ENCODE measurements around the gene HLA-DOA. TPM values are rescaled to one million over a fixed set of nuclear protein-coding genes. Genes with fewer than 3 reads are reported as not detected.

HLA-DOA gene
- total RNA-seq, 1 donor from 2014 or later = 38.0 TPM

DNA sequence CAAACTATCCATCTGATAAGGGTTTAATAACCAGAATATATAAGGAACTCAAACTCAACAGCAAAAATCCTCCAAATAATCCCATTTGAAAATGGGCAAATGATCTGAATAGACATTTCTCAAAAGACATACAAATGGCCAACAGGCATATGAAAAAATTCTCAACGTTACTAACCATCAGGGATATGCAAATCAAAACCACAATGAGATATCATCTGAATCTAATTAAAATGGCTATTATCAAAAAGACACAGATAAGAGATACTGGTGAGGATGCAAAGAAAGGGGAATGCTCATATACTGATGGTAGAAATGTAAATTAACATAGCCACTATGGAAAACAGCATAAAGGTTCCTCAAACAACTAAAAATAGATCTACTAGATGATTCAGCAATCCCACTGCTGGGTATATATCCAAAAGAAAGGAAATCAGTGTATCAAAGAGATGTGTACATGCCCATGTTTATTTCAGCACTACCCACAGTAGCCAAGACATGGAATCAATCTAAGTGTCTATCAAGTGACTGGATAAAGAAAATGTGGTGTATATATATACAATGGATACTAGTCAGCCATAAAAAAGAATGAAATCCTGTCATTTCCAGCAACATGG, 47.1 kb downstream of the HLA-DOA start:
- TF ChIP-seq EZH2 (IDR thresholded peaks at IDR 0.05) (no peak), CTCF (IDR thresholded peaks at IDR 0.05) (no peak), EZH2phosphoT487 (IDR thresholded peaks at IDR 0.05) (no peak)
- Histone ChIP-seq H3F3A (ENCODE audit: low read depth) (no peaks in the 10 kb centered on the region), H3K27ac (no peak overlapping the region), H3K79me2 (ENCODE audit: low read depth) (peaks cover 33% of the 10 kb centered on the region), H3K4me2 (no peak overlapping the region), H3K27me3 (no peaks in the 10 kb centered on the region), H2AFZ (replicated peaks) (no peak overlapping the region), H3K36me3 (no peaks in the 10 kb centered on the region), H4K20me1 (ENCODE audit: low read depth) (peaks cover 9% of the 10 kb centered on the region), H3K9me3 (ENCODE audit: low read depth) (peaks cover 4% of the 10 kb centered on the region), H3K4me1 (peaks cover 9% of the 10 kb centered on the region), H3K4me3 (no peak overlapping the region), H3K9ac (no peak overlapping the region)
- peaks cover 3% of the 10 kb centered on the region for H3K36me3 Mint-ChIP-seq
- peaks cover 7% of the 10 kb centered on the region for H3K9me3 Mint-ChIP-seq
- peaks cover 3% of the 10 kb centered on the region for H3K27me3 Mint-ChIP-seq (ENCODE audit: insufficient read depth, low read depth)
- no peak for DNase-seq (ENCODE audit: low spot score)
- H3K27ac Mint-ChIP-seq = no peak overlapping the region
- no peak overlapping the region for H3K4me3 Mint-ChIP-seq
- peaks cover 16% of the 10 kb centered on the region for H3K4me1 Mint-ChIP-seq

GRCh38 chr6:32960563-32960962, 48.8 kb downstream of the HLA-DOA start:
- TF ChIP-seq CTCF (IDR thresholded peaks at IDR 0.05) = no peak
- TF ChIP-seq EZH2phosphoT487 (IDR thresholded peaks at IDR 0.05) = no peak
- TF ChIP-seq EZH2 (IDR thresholded peaks at IDR 0.05) = no peak
- H3K36me3 Mint-ChIP-seq = peaks cover 3% of the 10 kb centered on the region

DNA sequence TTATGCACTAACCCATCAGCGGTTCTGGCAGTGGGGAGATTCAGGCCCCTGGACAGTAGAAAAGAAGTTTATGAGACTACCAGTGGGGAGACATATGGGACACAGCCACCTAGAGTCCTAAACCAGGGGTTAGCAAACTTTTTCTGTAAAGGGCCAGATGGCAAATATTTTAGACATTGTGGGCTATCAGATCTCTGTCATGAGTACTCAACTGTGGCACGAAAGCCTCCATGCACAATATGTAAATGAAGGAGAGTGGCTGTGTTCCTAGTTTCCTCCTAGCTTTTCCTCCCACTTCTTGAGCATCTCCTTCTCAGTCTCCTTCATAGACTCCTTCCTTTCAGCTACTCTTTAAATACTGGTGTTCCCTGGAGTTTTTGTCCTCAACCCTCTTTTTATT, 53.2 kb downstream of the HLA-DOA start:
- H3K9me3 ChIP-seq (ENCODE audit: low read depth) = no peaks in the 10 kb centered on the region
- no peaks in the 10 kb centered on the region for H3K4me1 ChIP-seq
- H3K9me3 Mint-ChIP-seq = peaks cover under 1% of the 10 kb centered on the region
- peaks cover 4% of the 10 kb centered on the region for H3K4me1 Mint-ChIP-seq
- H3K27ac ChIP-seq = no peak overlapping the region
- H3K79me2 ChIP-seq (ENCODE audit: low read depth) = peaks cover 2% of the 10 kb centered on the region
- H2AFZ ChIP-seq (replicated peaks) = no peak overlapping the region
- H3K27me3 Mint-ChIP-seq (ENCODE audit: insufficient read depth, low read depth) = peaks cover 2% of the 10 kb centered on the region
- TF ChIP-seq EZH2phosphoT487 (IDR thresholded peaks at IDR 0.05) = no peak
- no peak for TF ChIP-seq EZH2 (IDR thresholded peaks at IDR 0.05)
- no peak for TF ChIP-seq CTCF (IDR thresholded peaks at IDR 0.05)
- no peaks in the 10 kb centered on the region for H3K36me3 ChIP-seq
- H3K9ac ChIP-seq = no peak overlapping the region
- H3K27ac Mint-ChIP-seq = no peak overlapping the region
- H3K4me2 ChIP-seq = no peak overlapping the region
- DNase-seq (ENCODE audit: low spot score) = no peak
- no peak overlapping the region for H3K4me3 Mint-ChIP-seq
- H3K4me3 ChIP-seq = no peak overlapping the region
- no peaks in the 10 kb centered on the region for H3K27me3 ChIP-seq
- no peaks in the 10 kb centered on the region for H4K20me1 ChIP-seq (ENCODE audit: low read depth)
- no peaks in the 10 kb centered on the region for H3K36me3 Mint-ChIP-seq
- no peaks in the 10 kb centered on the region for H3F3A ChIP-seq (ENCODE audit: low read depth)

More at GRCh38 chr6:32960563-32960962, 48.8 kb downstream of the HLA-DOA start:
- no peaks in the 10 kb centered on the region for H3K4me1 ChIP-seq
- H3K9me3 ChIP-seq (ENCODE audit: low read depth) = peaks cover 4% of the 10 kb centered on the region
- Mint-ChIP-seq H3K9me3 (peaks cover 7% of the 10 kb centered on the region), H3K4me3 (no peak overlapping the region), H3K4me1 (peaks cover 3% of the 10 kb centered on the region), H3K27ac (no peak overlapping the region), H3K27me3 (ENCODE audit: insufficient read depth, low read depth) (peaks cover 3% of the 10 kb centered on the region)
- H3K36me3 ChIP-seq = no peaks in the 10 kb centered on the region
- no peak overlapping the region for H3K27ac ChIP-seq
- no peak overlapping the region for H3K4me2 ChIP-seq
- H3K27me3 ChIP-seq = no peaks in the 10 kb centered on the region
- H3K4me3 ChIP-seq = no peak overlapping the region
- H3F3A ChIP-seq (ENCODE audit: low read depth) = no peaks in the 10 kb centered on the region
- no peaks in the 10 kb centered on the region for H4K20me1 ChIP-seq (ENCODE audit: low read depth)
- no peak overlapping the region for H2AFZ ChIP-seq (replicated peaks)
- DNase-seq (ENCODE audit: low spot score) = no peak
- no peak overlapping the region for H3K9ac ChIP-seq
- H3K79me2 ChIP-seq (ENCODE audit: low read depth) = peaks cover 16% of the 10 kb centered on the region

All from neural progenitor cell (in vitro differentiated cells).